SKM-1 treated with dmso at 0.1 percent for 144 hours (cell line): ENCODE results near the gene KAT5.
"Not testable (repeated sequence)": the region's sequence is repeated elsewhere in the genome, so short reads cannot be mapped to it uniquely, and the experiment has no call there.

Experiments
- DNase-seq: peaks from one replicate; lab custom pipeline; 2025; ENCODE audit not compliant: unreplicated experiment; lab: John Stamatoyannopoulos, UW

The KAT5 gene

GRCh38 chr11:65711785-65712632, at the start of gene KAT5:
KAT5 (plus strand) TSS chr11:65712252; CDS start chr11:65712268, 16 bp downstream.
- DNase-seq = peak; percentile 96

- peak; percentile 81 for DNase-seq
Observed at GRCh38 chr11:65662799-65663638, 49.0 kb upstream of the KAT5 start, which contains the start of gene RELA. RELA (minus strand) TSS chr11:65662916; CDS start chr11:65662832, 84 bp downstream.

GRCh38 chr11:65663639-65664200, 48.3 kb upstream of the KAT5 start:
- no peak for DNase-seq

GRCh38 chr11:65672180-65672860, 39.7 kb upstream of the KAT5 start:
- no peak for DNase-seq

GRCh38 chr11:65672982-65673381, 39.1 kb upstream of the KAT5 start:
- no peak for DNase-seq

- DNase-seq = no peak
Observed at GRCh38 chr11:65680192-65680743, 31.8 kb upstream of the KAT5 start.

GRCh38 chr11:65683480-65683879, 28.6 kb upstream of the KAT5 start:
- not testable (repeated sequence) for DNase-seq

- no peak for DNase-seq
Observed at GRCh38 chr11:65685981-65686380, 26.1 kb upstream of the KAT5 start.

- not testable (repeated sequence) for DNase-seq
Observed at GRCh38 chr11:65691847-65692246, 20.2 kb upstream of the KAT5 start.

- no peak for DNase-seq
Observed at GRCh38 chr11:65692367-65692766, 19.7 kb upstream of the KAT5 start.

GRCh38 chr11:65695459-65696241, 16.4 kb upstream of the KAT5 start:
- DNase-seq = no peak

GRCh38 chr11:65696802-65697552, 15.1 kb upstream of the KAT5 start:
- no peak for DNase-seq

- no peak for DNase-seq
Observed at GRCh38 chr11:65698205-65698604, 13.8 kb upstream of the KAT5 start.

GRCh38 chr11:65699306-65699705, 12.7 kb upstream of the KAT5 start:
- no peak for DNase-seq

GRCh38 chr11:65700399-65700798, 11.7 kb upstream of the KAT5 start:
- DNase-seq = peak; percentile 18

- DNase-seq = no peak
Observed at GRCh38 chr11:65701686-65702085, 10.4 kb upstream of the KAT5 start.

GRCh38 chr11:65703846-65704245, 8.2 kb upstream of the KAT5 start:
- no peak for DNase-seq

- DNase-seq = not testable (repeated sequence)
Observed at GRCh38 chr11:65706303-65706763, 5.7 kb upstream of the KAT5 start.

GRCh38 chr11:65707002-65707401, 5.0 kb upstream of the KAT5 start:
- not testable (repeated sequence) for DNase-seq
